GM12878 (cell line): ENCODE data around the gene DCDC2. TPM values are rescaled to one million over a fixed set of nuclear protein-coding genes. Genes with fewer than 3 reads are reported as not detected.

Experiments
- ATAC-seq: fragments of 200-7000 bp; cut with Tn5 transposase; 3 replicates; pipeline ENCODE4 v1.9.1; 2020; ENCODE audit warnings: mild to moderate bottlenecking, moderate library complexity
- BruUV-seq: library from RNA; stranded (reverse); fragments of 400-500 nt; replicated peaks from 2 replicates; lab custom pipeline; 2021; lab: Mats Ljungman, UMichigan
- CTCF ChIA-PET: fragments of 300-600 bp; sonication (Branson Sonifier 250); formaldehyde crosslinking; extraction: SDS; loops from one replicate; lab custom pipeline; 2021; ENCODE audit warnings: inconsistent platforms; lab: Yijun Ruan, JAX
- POLR2A ChIA-PET: fragments of 350-600 bp; formaldehyde crosslinking; extraction: SDS; loops from one replicate; lab custom pipeline; 2021; ENCODE audit warnings: inconsistent platforms; lab: Charles Lee
- RAD21 ChIA-PET: fragments of 300-600 bp; sonication (Branson Sonifier 250); formaldehyde crosslinking; loops from one replicate; lab custom pipeline; 2023; ENCODE audit warnings: antibody characterized with exemption; ENCODE audit not compliant: unreplicated experiment; lab: Charles Lee
- SMC1A ChIA-PET: fragments of 300-600 bp; sonication (Branson Sonifier 250); formaldehyde crosslinking; loops from one replicate; lab custom pipeline; 2023; ENCODE audit not compliant: unreplicated experiment, uncharacterized antibody; lab: Charles Lee
- DNase-seq: peaks from one replicate; pipeline ENCODE4 v3.0.0-alpha.2; 2011; ENCODE audit warnings: low read depth, low spot score
- FAIRE-seq: peaks from 3 replicates; lab custom pipeline; 2011; peaks lifted over from hg19 to GRCh38; lab: Jason Lieb, UNC
- H2AFZ ChIP-seq: 2 replicates; pipeline ENCODE4 v1.6.0; 2011; ENCODE audit warnings: low read depth, low read length, control low read depth; ENCODE audit not compliant: control insufficient read depth
- H3K27ac ChIP-seq: 2 replicates; pipeline ENCODE4 v1.5.1; 2011; ENCODE audit warnings: control low read depth; ENCODE audit not compliant: control insufficient read depth, insufficient read depth
- H3K27me3 ChIP-seq, 2 experiments: replicated peaks in 1 of 2; 2 replicates each; pipeline versions ENCODE4 v1.6.0 to v1.6.1; 2011; ENCODE audit warnings: low read length in 1 of 2; ENCODE audit not compliant: control insufficient read depth in 2 of 2, insufficient read depth in 2 of 2
- H3K36me3 ChIP-seq, 2 experiments: 2 replicates each; pipeline ENCODE4 v1.5.1; 2011; ENCODE audit warnings: low read length in 1 of 2; ENCODE audit not compliant: control insufficient read depth in 2 of 2, insufficient read depth in 2 of 2
- H3K4me1 ChIP-seq: 2 replicates; pipeline ENCODE4 v1.6.1; 2011; ENCODE audit warnings: mild to moderate bottlenecking, low read length, moderate library complexity, mixed read lengths; ENCODE audit not compliant: control insufficient read depth, insufficient read depth
- H3K4me2 ChIP-seq: 2 replicates; pipeline ENCODE4 v1.6.0; 2011; ENCODE audit warnings: control low read depth; ENCODE audit not compliant: control insufficient read depth, insufficient read depth
- H3K4me3 ChIP-seq: fragments of 200-600 bp; sonication (generic); 2 replicates; pipeline ENCODE4 v1.5.1; 2016
- H3K79me2 ChIP-seq: 2 replicates; pipeline ENCODE4 v1.6.0; 2011; ENCODE audit warnings: low read length; ENCODE audit not compliant: control insufficient read depth, insufficient read depth
- H3K9ac ChIP-seq: 2 replicates; pipeline ENCODE4 v1.8.0; 2011; ENCODE audit warnings: low read length, control low read depth, mixed read lengths; ENCODE audit not compliant: control insufficient read depth, insufficient read depth
- H3K9me3 ChIP-seq: replicated peaks from 3 replicates; pipeline ENCODE4 v1.5.1; 2011; ENCODE audit warnings: mild to moderate bottlenecking, low read length; ENCODE audit not compliant: control insufficient read depth, insufficient read depth
- H4K20me1 ChIP-seq: 2 replicates; pipeline ENCODE4 v1.6.0; 2011; ENCODE audit not compliant: control insufficient read depth, insufficient read depth
- ATF2 ChIP-seq: IDR thresholded peaks from 2 replicates; pipeline ENCODE4 v1.6.1; 2012; ENCODE audit warnings: low read length, inconsistent platforms
- CHD2 ChIP-seq: IDR thresholded peaks from 2 replicates; pipeline ENCODE4 v1.6.1; 2011; ENCODE audit warnings: low read depth, low read length, improper control_type of control experiment, borderline replicate concordance
- E2F8 ChIP-seq: fragments of 450-650 bp; IDR thresholded peaks from 2 replicates; pipeline ENCODE4 v1.6.1; 2018; ENCODE audit warnings: mild to moderate bottlenecking, low read depth, moderate library complexity; ENCODE audit not compliant: partially characterized antibody
- E4F1 ChIP-seq: fragments of 450-650 bp; IDR thresholded peaks from 2 replicates; pipeline ENCODE4 v1.6.1; 2018; ENCODE audit warnings: borderline replicate concordance, mild to moderate bottlenecking; ENCODE audit not compliant: partially characterized antibody
- KDM1A ChIP-seq: fragments of 200-600 bp; sonication (generic); IDR thresholded peaks from 2 replicates; pipeline ENCODE4 v1.6.1; 2016; ENCODE audit warnings: borderline replicate concordance
- KLF5 ChIP-seq: fragments of 450-650 bp; IDR thresholded peaks from 2 replicates; pipeline ENCODE4 v1.6.1; 2014; ENCODE audit warnings: mild to moderate bottlenecking; ENCODE audit not compliant: partially characterized antibody
- MXI1 ChIP-seq: fragments of 150-350 bp; IDR thresholded peaks from 2 replicates; pipeline ENCODE4 v1.6.1; 2011; ENCODE audit warnings: low read depth, mild to moderate bottlenecking, inconsistent platforms, low read length, improper control_type of control experiment
- PAX8 ChIP-seq: fragments of 450-650 bp; IDR thresholded peaks from 2 replicates; pipeline ENCODE4 v1.6.1; 2017; ENCODE audit warnings: mild to moderate bottlenecking, moderate library complexity
- POU2F2 ChIP-seq: IDR thresholded peaks from 3 replicates; pipeline ENCODE4 v1.6.1; 2011; ENCODE audit warnings: low read depth, mild to moderate bottlenecking, low read length, borderline replicate concordance
- RCOR1 ChIP-seq: conservative IDR thresholded peaks from 2 replicates; pipeline ENCODE4 v1.6.1; 2012; ENCODE audit warnings: low read depth, low read length, improper control_type of control experiment
- SIX5 ChIP-seq: IDR thresholded peaks from 2 replicates; pipeline ENCODE4 v1.6.1; 2011; ENCODE audit warnings: mild to moderate bottlenecking, low read depth, low read length, moderate library complexity; ENCODE audit not compliant: severe bottlenecking
- SREBF2 ChIP-seq: IDR thresholded peaks from 2 replicates; pipeline ENCODE4 v1.6.1; 2012; ENCODE audit warnings: mild to moderate bottlenecking, low read length
- STAT3 ChIP-seq: IDR thresholded peaks from 2 replicates; pipeline ENCODE4 v1.6.1; 2011; ENCODE audit warnings: low read depth, low read length, improper control_type of control experiment
- YY1 ChIP-seq: IDR thresholded peaks from 2 replicates; pipeline ENCODE4 v1.6.1; 2011; ENCODE audit warnings: low read depth, mild to moderate bottlenecking, low read length
- ZNF24 ChIP-seq: fragments of 450-650 bp; IDR thresholded peaks from 2 replicates; pipeline ENCODE4 v1.6.1; 2017; ENCODE audit warnings: antibody characterized with exemption, mild to moderate bottlenecking
- ZSCAN29 ChIP-seq: fragments of 450-650 bp; IDR thresholded peaks from 2 replicates; pipeline ENCODE4 v1.6.1; 2017; ENCODE audit warnings: mild to moderate bottlenecking, moderate library complexity
- WGBS: methylation state at CpG from one replicate; pipeline ENCODE4 v1.1.6; 2016; ENCODE audit warnings: low lambda C conversion rate; ENCODE audit not compliant: insufficient replicate concordance, insufficient coverage; ENCODE audit errors: missing lambda C conversion rate; 5-methylcytosine and 5-hydroxymethylcytosine counted together
- in situ Hi-C: fragments of 300-500 bp; cut with MboI; formaldehyde crosslinking; loops from 9 replicates; pipeline ENCODE4 v1.14.3; 2018; ENCODE audit warnings: mixed read lengths
- intact Hi-C: fragments of 100-400 bp; cut with micrococcal nuclease; formaldehyde crosslinking; loops from one replicate; pipeline ENCODE4 v1.14.2; 2022; ENCODE audit not compliant: unreplicated experiment
- polyA plus RNA-seq, 11 experiments: library from polyadenylated mRNA; depleted of rRNA in 4 of 11; unstranded in 6 of 11; stranded (reverse) in 5 of 11; fragments of >200 nt; fragmentation: Nextera tagmentation in 4 of 11; fragmentation: Illumina TruSeq in 1 of 11; extraction: Ambion mirVana in 4 of 11; extraction: Trizol in 1 of 11; gene quantifications; 1 replicate in 1 of 11; 2 replicates in 10 of 11; pipeline versions ENCODE4 v1.2.1 to v1.2.3, GENCODE V29; 2011 to 2016; ENCODE audit warnings: inconsistent platforms in 2 of 11, missing spikeins in 2 of 11, low read depth in 1 of 11
- total RNA-seq, 4 experiments: library from RNA; depleted of rRNA in 3 of 4; stranded (reverse); fragments of >200 nt in 3 of 4; fragmentation: Illumina TruSeq in 1 of 4; extraction: Trizol in 1 of 4; gene quantifications; 2 replicates each; pipeline versions ENCODE4 v1.2.1 to v1.2.3, GENCODE V29; 2013 to 2021

The DCDC2 gene
- total and polyA plus RNA-seq, 10 of the 15 experiments (the other 5 are each of a cell fraction or from before 2014, with no cell fraction given) = under 0.01 to 0.03 TPM; not detected in 8

GRCh38 chr6:24401458-24401857 is 43.6 kb upstream of the DCDC2 start:
- ATAC-seq (no peak), DNase-seq (no peak)
- H4K20me1 ChIP-seq = no peaks in the 10 kb centered on the region
- no TSS peak for BruUV-seq
- CTCF ChIA-PET = no interaction called here
- in situ Hi-C loops = no loop called here
- SMC1A ChIA-PET = interaction anchor here (1.8 kb wide), 1 partner anchor 9 kb away, joined by 5 read pairs; no protein-coding TSS in a partner anchor
- H3K9me3 ChIP-seq = no peaks in the 10 kb centered on the region; the same call in 2 of the 3 replicates
- no peaks in the 10 kb centered on the region for H3K36me3 ChIP-seq
- H3K9ac ChIP-seq = no peak overlapping the region
- H3K4me2 ChIP-seq = no peak overlapping the region
- no peak overlapping the region for H3K27ac ChIP-seq
- H2AFZ ChIP-seq = no peak overlapping the region
- 73% methylated on average over 4 of the region's 4 CpGs for WGBS
- no peaks in the 10 kb centered on the region for H3K4me1 ChIP-seq
- peaks cover 28% of the 10 kb centered on the region for H3K79me2 ChIP-seq
- RAD21 ChIA-PET = no interaction called here
- H3K27me3 ChIP-seq = no peaks in the 10 kb centered on the region
- TF ChIP-seq E2F8 (no peak), E4F1 (no peak), STAT3 (no peak), POU2F2 (no peak), CHD2 (no peak), RCOR1 (no peak), MXI1 (no peak), YY1 (no peak), KLF5 (no peak), ZSCAN29 (no peak), SIX5 (no peak), PAX8 (no peak), ATF2 (no peak), ZNF24 (no peak), KDM1A (no peak), SREBF2 (no peak)
- TF ChIP-seq, all 136 proteins: peak for 0
- POLR2A ChIA-PET = no interaction called here
- no peak overlapping the region for H3K4me3 ChIP-seq
- no peak for FAIRE-seq
- intact Hi-C loops = loop anchor here (10.0 kb wide), 1 partner anchor 373 kb away; the partner anchor contains the start of gene GMNN
